Progenitor cell of endocrine pancreas (in vitro differentiated cells): ENCODE data around the gene DDO. TPM values are rescaled to one million over a fixed set of nuclear protein-coding genes. Genes with fewer than 3 reads are reported as not detected.

Experiments used
- DNase-seq: peaks from one replicate; pipeline ENCODE4 v3.0.0; 2021; ENCODE audit warnings: low spot score; ENCODE audit not compliant: unreplicated experiment
- H3K27ac Mint-ChIP-seq: 2 replicates; pipeline ENCODE4 v1.8.0; 2021; ENCODE audit warnings: mild to moderate bottlenecking, moderate library complexity, mixed read lengths
- H3K27me3 Mint-ChIP-seq: 2 replicates; pipeline ENCODE4 v1.8.0; 2021; ENCODE audit warnings: mixed read lengths
- H3K36me3 Mint-ChIP-seq: 2 replicates; pipeline ENCODE4 v1.8.0; 2022; ENCODE audit warnings: mixed read lengths; ENCODE audit not compliant: insufficient read depth
- H3K4me1 Mint-ChIP-seq: 2 replicates; pipeline ENCODE4 v1.8.0; 2021; ENCODE audit warnings: low read depth, mixed read lengths
- H3K4me3 Mint-ChIP-seq: 2 replicates; pipeline ENCODE4 v1.8.0; 2021; ENCODE audit warnings: low read depth, mild to moderate bottlenecking, moderate library complexity, mixed read lengths
- H3K9me3 Mint-ChIP-seq: 2 replicates; pipeline ENCODE4 v1.8.0; 2021; ENCODE audit warnings: low read depth, mixed read lengths
- total RNA-seq: library from RNA; stranded (reverse); gene quantifications from 2 replicates; pipeline ENCODE4 v1.2.1, GENCODE V29; 2021
- TF ChIP-seq, protein P1 (sequence below): fragments of 200-600 bp; sonication (generic); IDR thresholded peaks from one replicate; pipeline ENCODE4 v1.5.0; 2021; ENCODE audit warnings: antibody characterized with exemption, mild to moderate bottlenecking; ENCODE audit not compliant: unreplicated experiment

Gene DDO
- total RNA-seq, 1 donor from 2014 or later: not detected

DNA sequence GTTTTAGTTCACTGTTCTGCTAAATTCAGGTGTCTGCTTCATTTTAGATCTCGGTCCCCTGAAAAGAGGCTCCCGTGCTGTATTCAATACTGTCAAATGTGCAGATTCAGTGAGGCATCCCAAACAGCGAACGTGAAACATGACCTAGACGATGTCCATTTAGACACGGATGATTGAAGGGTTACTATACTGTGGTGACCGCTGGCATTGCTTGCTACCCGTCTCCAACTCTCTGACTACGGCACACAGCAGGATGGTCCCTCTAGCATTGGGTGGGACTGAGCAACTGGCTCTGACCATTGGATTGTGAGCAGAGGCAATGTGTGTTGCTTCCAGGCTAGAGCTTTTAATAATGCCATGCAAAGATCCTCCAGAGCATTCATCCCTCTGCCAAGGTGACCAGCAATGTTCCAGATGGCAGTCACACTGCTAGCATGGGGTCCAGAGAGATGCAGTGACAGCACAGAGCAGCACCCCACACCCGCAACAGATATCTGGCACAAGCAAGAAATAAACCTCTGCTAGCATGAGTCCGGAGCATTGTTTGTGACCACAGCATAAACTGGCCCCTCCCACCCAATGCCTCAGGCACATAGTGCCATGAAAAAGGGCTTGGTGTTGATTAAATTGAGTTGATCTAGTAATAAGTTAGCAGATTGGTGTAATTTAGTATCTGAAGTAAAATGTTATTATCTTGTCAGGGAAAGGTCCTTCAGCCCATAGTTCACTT, 66.2 kb downstream of the DDO start:
- DNase-seq: no peak
- Mint-ChIP-seq H3K27ac (peak overlapping the region; percentile 67), H3K4me1 (peaks cover 28% of the 10 kb centered on the region), H3K4me3 (no peak overlapping the region), H3K36me3 (peaks cover 2% of the 10 kb centered on the region), H3K9me3 (no peaks in the 10 kb centered on the region), H3K27me3 (no peaks in the 10 kb centered on the region)
- TF ChIP-seq, protein P1, sequence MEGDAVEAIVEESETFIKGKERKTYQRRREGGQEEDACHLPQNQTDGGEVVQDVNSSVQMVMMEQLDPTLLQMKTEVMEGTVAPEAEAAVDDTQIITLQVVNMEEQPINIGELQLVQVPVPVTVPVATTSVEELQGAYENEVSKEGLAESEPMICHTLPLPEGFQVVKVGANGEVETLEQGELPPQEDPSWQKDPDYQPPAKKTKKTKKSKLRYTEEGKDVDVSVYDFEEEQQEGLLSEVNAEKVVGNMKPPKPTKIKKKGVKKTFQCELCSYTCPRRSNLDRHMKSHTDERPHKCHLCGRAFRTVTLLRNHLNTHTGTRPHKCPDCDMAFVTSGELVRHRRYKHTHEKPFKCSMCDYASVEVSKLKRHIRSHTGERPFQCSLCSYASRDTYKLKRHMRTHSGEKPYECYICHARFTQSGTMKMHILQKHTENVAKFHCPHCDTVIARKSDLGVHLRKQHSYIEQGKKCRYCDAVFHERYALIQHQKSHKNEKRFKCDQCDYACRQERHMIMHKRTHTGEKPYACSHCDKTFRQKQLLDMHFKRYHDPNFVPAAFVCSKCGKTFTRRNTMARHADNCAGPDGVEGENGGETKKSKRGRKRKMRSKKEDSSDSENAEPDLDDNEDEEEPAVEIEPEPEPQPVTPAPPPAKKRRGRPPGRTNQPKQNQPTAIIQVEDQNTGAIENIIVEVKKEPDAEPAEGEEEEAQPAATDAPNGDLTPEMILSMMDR: no peak

DNA sequence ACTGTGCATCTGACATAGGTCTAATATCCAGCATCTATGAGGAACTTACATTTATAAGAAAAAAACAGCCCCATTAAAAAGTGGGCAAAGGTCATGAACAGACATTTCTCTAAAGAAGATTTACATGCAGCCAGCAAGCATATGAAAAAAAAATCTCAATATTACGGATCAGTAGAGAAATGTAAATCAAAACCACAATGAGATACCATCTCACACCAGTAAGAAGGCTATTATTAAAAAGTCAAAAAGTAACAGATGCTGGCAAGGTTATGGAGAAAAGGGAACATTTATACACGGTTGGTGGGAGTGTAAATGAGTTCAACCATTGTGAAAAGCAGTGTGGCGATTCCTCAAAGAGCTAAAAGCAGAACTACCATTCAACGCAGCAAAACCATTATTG, 70.3 kb downstream of the DDO start:
- Mint-ChIP-seq H3K4me3 (no peak overlapping the region), H3K27ac (no peak overlapping the region), H3K27me3 (no peaks in the 10 kb centered on the region), H3K4me1 (peaks cover 13% of the 10 kb centered on the region), H3K9me3 (no peaks in the 10 kb centered on the region), H3K36me3 (peaks cover 2% of the 10 kb centered on the region)
- DNase-seq: no peak
- TF ChIP-seq, protein P1: no peak

DNA sequence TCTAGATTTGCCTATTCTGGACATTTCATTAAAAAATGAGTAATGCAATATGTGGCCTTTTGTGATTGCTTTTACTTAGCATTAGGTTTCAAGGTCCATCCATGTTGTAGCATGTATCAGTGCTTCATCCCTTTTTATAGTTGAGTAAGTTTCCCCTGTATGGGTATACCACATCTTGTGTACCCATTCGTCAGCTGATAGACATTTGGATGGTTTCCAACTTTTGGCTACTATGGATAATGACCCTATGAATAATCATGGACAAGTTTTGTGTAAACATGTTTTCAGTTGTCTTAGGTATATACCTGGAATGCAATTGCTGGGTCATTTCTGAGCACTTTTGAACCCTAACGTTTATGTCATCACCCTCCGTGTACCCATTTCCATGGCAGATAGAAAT, 72.6 kb downstream of the DDO start:
- TF ChIP-seq, protein P1: no peak
- no peaks in the 10 kb centered on the region for H3K27me3 Mint-ChIP-seq
- no peak for DNase-seq
- no peaks in the 10 kb centered on the region for H3K9me3 Mint-ChIP-seq
- peaks cover 12% of the 10 kb centered on the region for H3K4me1 Mint-ChIP-seq
- H3K27ac Mint-ChIP-seq: no peak overlapping the region
- no peak overlapping the region for H3K4me3 Mint-ChIP-seq
- H3K36me3 Mint-ChIP-seq: no peaks in the 10 kb centered on the region

Other genes starting within 250 kb of the DDO start
- 45.6 and 46.4 TPM in 2 replicates for gene WASF1, start 235.9 kb downstream of the DDO start, total RNA-seq
- gene CDC40, start 235.1 kb downstream of the DDO start, total RNA-seq: 21.5 and 24.9 TPM in 2 replicates
- 10.0 and 14.8 TPM in 2 replicates for gene METTL24, start 57.2 kb downstream of the DDO start, total RNA-seq
- not detected in 2 replicates for gene SLC22A16, start 61.0 kb upstream of the DDO start, total RNA-seq